ENCODE measurements around the gene TCP1. TPM values are rescaled to one million over a fixed set of nuclear protein-coding genes. Genes with fewer than 3 reads are reported as not detected.

TCP1 gene
- total RNA-seq, 1 donor from 2014 or later: 254 TPM

- H3K4me3 Mint-ChIP-seq (ENCODE audit: unreplicated experiment): no peak overlapping the region
- H3K9me3 Mint-ChIP-seq (ENCODE audit: unreplicated experiment): peaks cover 7% of the 10 kb centered on the region
- H3K36me3 Mint-ChIP-seq (ENCODE audit: unreplicated experiment): no peaks in the 10 kb centered on the region
- H3K27ac Mint-ChIP-seq (ENCODE audit: unreplicated experiment): no peak overlapping the region
- no peak for DNase-seq
- H3K27me3 Mint-ChIP-seq (ENCODE audit: unreplicated experiment): no peaks in the 10 kb centered on the region
- H3K4me1 Mint-ChIP-seq (ENCODE audit: low read depth, unreplicated experiment): peaks cover 2% of the 10 kb centered on the region
- TF ChIP-seq CTCF (IDR thresholded peaks at IDR 0.05; ENCODE audit: partially characterized antibody, unreplicated experiment): no peak
Observed at GRCh38 chr6:159833997-159834603, 44.7 kb upstream of the TCP1 start.

GRCh38 chr6:159833556-159833955, 44.2 kb upstream of the TCP1 start:
- no peak for DNase-seq
- peaks cover 7% of the 10 kb centered on the region for H3K9me3 Mint-ChIP-seq (ENCODE audit: unreplicated experiment)
- H3K27ac Mint-ChIP-seq (ENCODE audit: unreplicated experiment): no peak overlapping the region
- no peaks in the 10 kb centered on the region for H3K27me3 Mint-ChIP-seq (ENCODE audit: unreplicated experiment)
- TF ChIP-seq CTCF (IDR thresholded peaks at IDR 0.05; ENCODE audit: partially characterized antibody, unreplicated experiment): no peak
- H3K4me3 Mint-ChIP-seq (ENCODE audit: unreplicated experiment): no peak overlapping the region
- no peaks in the 10 kb centered on the region for H3K36me3 Mint-ChIP-seq (ENCODE audit: unreplicated experiment)
- H3K4me1 Mint-ChIP-seq (ENCODE audit: low read depth, unreplicated experiment): peaks cover 2% of the 10 kb centered on the region

GRCh38 chr6:159832946-159833345, 43.5 kb upstream of the TCP1 start:
- Mint-ChIP-seq H3K4me1 (ENCODE audit: low read depth, unreplicated experiment) (peaks cover 2% of the 10 kb centered on the region), H3K27ac (ENCODE audit: unreplicated experiment) (no peak overlapping the region)

DNA sequence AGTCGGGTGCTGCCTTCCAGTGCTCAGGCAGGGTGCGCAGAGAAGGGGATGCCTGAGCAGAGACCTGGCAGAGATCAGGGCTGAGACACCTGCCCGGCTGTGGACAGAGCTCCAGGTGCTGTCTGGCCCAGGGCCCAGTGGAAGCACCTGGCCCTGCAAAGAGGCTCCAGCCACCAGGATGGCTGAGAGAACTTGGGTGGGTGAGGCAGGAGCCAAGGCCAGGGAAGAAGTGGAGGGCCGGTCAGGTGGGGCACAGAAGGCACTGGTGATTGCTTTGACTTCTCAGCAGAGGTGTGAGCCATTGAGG, 41.9 kb upstream of the TCP1 start:
- H3K9me3 Mint-ChIP-seq (ENCODE audit: unreplicated experiment): peaks cover 8% of the 10 kb centered on the region
- H3K27me3 Mint-ChIP-seq (ENCODE audit: unreplicated experiment): no peaks in the 10 kb centered on the region
- no peaks in the 10 kb centered on the region for H3K36me3 Mint-ChIP-seq (ENCODE audit: unreplicated experiment)
- H3K4me3 Mint-ChIP-seq (ENCODE audit: unreplicated experiment): no peak overlapping the region
- no peak overlapping the region for H3K27ac Mint-ChIP-seq (ENCODE audit: unreplicated experiment)
- no peak for TF ChIP-seq CTCF (IDR thresholded peaks at IDR 0.05; ENCODE audit: partially characterized antibody, unreplicated experiment)
- DNase-seq: no peak
- peaks cover 2% of the 10 kb centered on the region for H3K4me1 Mint-ChIP-seq (ENCODE audit: low read depth, unreplicated experiment)

More at GRCh38 chr6:159832946-159833345, 43.5 kb upstream of the TCP1 start:
- H3K4me3 Mint-ChIP-seq (ENCODE audit: unreplicated experiment): no peak overlapping the region
- H3K27me3 Mint-ChIP-seq (ENCODE audit: unreplicated experiment): no peaks in the 10 kb centered on the region
- no peak for DNase-seq
- TF ChIP-seq CTCF (IDR thresholded peaks at IDR 0.05; ENCODE audit: partially characterized antibody, unreplicated experiment): no peak
- no peaks in the 10 kb centered on the region for H3K36me3 Mint-ChIP-seq (ENCODE audit: unreplicated experiment)
- H3K9me3 Mint-ChIP-seq (ENCODE audit: unreplicated experiment): peaks cover 7% of the 10 kb centered on the region

DNA sequence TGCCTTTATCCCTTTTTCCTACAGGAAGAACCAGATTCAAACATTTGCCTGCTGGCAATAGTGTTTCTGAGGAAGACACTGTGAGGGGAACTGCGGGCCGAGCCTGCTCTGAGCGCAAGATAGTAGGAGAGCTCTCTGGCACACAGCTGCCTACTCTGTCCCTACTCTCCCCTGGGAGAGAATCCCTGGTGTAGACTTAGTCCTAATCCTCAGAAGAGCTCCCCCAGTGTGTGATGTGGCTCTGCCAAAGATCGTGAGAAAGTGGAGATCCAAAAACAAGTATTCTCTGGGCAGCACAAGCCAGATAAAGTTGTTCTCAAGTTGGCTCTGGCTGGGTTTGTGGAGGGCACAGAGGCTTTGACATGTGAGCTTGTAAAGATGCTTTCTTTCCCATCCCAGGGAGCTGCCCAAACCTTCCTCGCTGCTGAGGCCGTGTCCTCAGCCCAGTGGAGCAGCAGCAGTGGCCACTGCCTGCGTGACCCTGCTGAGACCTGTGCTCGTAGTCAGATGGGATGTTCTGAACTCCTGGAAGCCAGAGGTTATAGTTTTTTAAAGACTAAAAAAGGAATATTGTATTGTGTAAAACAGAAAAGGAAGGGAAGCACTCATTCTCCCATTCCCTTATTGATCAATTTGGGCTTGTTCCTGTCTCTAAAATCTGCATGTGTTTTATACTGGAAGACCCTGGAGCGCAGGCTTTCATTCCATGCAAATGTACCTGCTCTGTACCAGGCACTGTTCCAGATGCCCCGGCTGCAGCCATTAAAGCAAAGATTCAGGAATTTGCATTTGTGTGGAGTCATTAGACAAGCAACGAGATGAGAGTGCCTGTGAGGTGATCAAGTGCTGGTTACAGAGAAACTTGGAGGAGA, 41.3 kb upstream of the TCP1 start:
- no peak overlapping the region for H3K4me3 Mint-ChIP-seq (ENCODE audit: unreplicated experiment)
- DNase-seq: no peak
- H3K27me3 Mint-ChIP-seq (ENCODE audit: unreplicated experiment): no peaks in the 10 kb centered on the region
- H3K9me3 Mint-ChIP-seq (ENCODE audit: unreplicated experiment): peaks cover 8% of the 10 kb centered on the region
- H3K4me1 Mint-ChIP-seq (ENCODE audit: low read depth, unreplicated experiment): peaks cover 2% of the 10 kb centered on the region
- no peak overlapping the region for H3K27ac Mint-ChIP-seq (ENCODE audit: unreplicated experiment)
- no peak for TF ChIP-seq CTCF (IDR thresholded peaks at IDR 0.05; ENCODE audit: partially characterized antibody, unreplicated experiment)
- no peaks in the 10 kb centered on the region for H3K36me3 Mint-ChIP-seq (ENCODE audit: unreplicated experiment)
